Amniotic stem cell (primary cell): ENCODE results near the gene ERFL.
"Not testable (repeated sequence)": the region's sequence is repeated elsewhere in the genome, so short reads cannot be mapped to it uniquely, and the experiment has no call there.

Experiments used
- DNase-seq: peaks from one replicate; lab custom pipeline; 2025; lab: John Stamatoyannopoulos, UW

The ERFL gene

GRCh38 chr19:41926763-41927496, 1.3 kb downstream of the ERFL start:
- no peak for DNase-seq

DNA sequence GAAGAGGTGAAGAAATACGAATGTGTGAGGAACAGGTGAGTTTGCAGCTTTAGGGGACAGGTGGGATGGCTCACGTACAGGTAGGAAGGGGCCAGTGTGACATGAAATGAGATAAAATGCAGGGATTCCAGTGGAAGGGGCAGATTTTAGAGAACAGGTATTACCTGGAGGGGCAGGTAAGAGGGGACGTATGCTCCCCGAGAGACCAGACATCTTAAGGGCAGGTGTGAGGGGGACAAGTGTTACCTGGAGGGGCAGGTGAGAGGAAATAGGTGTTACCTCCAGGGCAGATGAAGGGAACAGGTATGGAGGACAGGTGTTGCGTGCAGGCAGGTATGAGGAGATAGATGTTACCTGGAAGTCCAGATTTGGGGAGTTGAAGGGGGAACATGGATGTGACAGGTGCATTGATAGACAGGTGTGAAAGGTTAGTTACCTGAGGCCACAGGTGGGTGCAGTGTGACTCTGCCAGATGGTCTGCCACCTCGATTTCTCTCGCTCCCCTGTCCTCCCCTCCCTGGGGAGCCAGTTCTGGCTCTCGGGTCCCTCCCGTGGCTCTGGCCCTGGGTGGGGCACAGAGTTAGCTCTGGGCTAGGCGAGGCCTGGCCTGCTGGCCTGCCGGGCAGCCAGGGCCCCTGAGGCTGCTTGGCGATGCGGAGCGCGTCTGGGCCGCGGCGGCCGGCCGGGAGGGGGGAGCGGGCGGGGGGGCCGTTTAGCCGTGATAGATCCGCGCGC, 2.1 kb downstream of the ERFL start:
- DNase-seq, result no peak

GRCh38 chr19:41925208-41926003, 2.8 kb downstream of the ERFL start:
- DNase-seq, result no peak

GRCh38 chr19:41924151-41925145, 3.8 kb downstream of the ERFL start:
- no peak for DNase-seq

DNA sequence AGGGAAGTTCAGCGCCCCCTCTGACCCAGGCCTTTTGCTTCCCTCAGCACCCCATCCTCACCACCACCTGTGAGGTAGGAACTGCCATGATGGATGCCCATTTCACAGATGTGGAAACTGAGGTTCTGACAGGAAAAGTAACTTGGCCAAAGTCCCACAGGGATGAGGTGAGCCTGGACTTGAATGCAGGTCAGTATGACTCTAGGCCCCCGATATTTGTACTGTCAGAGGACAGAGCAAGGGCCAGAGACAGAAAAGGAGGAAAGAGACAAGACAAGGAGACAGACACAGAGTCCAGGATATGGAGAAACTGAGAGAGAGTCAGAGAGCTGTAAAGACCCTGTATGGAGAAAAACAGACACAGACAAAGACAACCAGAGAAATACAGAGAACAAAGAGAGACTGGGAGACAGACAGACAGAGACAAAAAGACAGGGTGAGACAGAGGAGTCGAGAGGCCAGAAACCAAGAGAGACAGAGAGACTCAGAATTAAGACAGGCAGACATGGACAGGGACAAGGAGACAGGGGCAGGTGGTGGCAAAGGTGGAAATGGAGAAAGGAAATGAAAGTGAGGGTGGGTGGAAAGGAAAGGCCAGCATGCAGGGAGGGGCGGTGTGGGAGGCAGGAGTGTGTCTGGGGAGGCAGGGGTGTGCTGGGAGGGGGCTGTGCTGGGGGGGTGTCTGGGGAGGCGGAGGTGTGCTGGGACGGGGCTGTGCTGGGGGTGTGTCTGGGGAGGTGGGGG, 5.0 kb downstream of the ERFL start:
- no peak for DNase-seq

GRCh38 chr19:41922585-41922984, 5.7 kb downstream of the ERFL start:
- DNase-seq, result no peak

DNA sequence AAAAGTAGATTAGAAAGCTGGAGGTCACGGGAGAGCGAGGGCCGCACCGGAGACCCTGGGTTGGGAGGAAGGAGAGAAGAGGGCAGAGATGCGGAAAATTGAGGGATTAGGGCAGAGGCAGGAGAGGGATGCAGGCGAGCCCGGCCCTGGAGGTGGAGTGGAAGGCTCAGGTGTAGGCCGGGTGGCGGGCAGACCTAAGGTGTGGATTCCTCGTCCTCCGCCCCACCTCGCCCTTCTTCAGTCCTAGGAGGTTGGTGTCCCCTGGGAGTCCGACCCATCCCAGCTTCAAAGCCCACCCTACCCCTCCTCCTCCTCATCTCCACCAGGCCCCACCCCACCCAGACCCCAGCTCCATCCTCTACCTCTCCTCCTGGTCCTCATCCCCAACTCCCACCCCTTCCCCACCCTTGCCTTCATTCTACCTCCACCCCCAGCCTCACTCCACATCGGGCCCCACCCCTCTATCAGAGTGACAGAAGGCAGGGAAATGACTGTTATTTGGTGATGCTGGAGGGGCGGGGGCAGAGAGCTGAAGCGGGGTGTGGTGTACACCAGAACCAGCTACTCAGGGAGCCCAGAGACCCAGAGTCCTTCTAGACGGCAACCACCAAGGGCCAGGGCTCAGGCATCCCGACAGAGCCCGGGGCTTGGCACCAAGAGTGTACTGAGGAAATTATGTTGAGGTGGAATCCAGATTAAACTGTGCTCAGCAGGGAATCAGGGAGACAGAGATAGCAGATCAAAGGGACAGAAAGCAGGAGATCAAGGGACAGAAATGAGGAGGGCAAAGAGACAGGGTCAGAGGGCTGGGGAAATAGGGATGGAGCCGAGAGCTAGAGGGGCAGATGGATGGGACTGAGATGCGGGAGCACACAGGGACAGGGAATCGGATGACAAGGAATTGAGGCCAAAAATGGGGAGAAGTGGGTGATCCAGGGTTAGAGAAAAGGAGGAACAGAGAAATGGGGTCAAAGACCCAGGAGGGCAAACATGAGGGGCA, 6.4 kb downstream of the ERFL start:
- no peak for DNase-seq

DNA sequence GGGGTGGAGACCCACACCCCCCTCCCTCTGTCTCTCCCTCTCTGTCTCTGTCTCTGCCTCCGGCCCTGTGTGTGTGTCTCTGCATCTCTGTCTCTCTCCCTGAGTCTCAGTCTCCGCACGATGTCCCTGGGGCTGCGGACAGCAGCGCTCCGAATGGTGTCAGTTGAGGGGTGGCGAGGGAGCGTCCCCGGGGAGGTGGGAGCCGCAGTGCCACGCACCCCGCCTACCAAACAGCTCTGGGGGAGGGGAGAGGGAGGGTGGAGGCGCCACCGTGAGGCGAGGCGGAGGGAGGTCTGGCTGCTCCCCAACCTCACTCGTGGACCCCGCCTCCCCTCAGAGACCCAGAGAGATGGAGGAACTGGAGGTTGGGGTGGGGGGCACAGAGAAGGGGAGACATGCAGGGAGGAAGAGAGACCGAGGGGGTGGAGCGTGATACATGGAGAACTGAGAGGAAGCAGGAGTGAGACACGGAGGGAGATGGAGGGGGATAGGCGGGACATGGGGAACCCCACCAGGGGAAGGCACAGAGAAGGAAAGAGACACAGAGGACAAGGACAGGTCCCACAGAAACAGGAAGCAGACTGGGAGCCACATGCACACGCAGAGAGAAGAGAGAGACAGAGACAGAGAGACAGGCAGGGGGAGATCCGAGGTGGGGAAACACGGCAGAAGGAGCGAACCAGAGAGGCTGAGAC, 7.2 kb downstream of the ERFL start:
- no peak for DNase-seq

GRCh38 chr19:41919948-41920712, 8.1 kb downstream of the ERFL start:
- DNase-seq, result no peak

DNA sequence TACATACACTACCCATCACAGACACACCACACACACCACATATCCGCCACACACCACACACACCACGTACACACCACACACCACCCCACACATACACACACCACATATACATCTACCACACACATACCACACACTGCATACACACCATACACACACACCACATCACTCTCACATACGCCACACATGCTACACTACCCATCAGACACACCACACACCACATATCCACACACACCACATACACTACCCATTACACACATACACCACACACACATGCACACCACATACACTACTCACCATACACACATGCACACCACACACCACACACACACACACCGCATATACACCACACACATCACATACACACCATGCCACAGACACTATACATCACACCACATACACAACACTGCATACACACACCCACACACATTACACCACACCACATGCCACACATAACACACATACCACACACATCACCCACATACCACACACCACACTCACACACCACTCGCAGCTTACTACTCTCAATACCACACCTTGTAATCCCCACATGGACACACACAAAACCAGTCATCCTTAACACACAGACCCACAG, 9.5 kb downstream of the ERFL start:
- DNase-seq, result no peak

GRCh38 chr19:41918095-41918494, 10.2 kb downstream of the ERFL start:
- no peak for DNase-seq

DNA sequence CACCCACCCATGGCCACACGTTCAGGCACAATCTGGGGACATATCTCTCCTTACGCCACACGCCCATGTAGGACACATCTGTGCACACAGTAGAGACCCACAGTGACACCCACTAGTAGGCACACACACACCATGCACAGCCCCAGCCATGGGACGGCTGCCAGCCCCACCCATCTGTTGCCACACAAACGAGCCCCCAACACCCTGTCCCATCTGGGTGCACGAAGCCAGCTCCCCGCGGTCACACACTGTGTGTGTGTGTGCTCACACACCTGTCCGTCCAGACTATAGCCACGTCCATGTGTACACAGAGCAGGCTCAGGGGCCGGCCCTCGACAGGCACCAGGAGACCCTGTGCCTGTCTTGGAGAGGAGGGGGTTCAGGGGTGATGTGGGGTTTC, 10.6 kb downstream of the ERFL start:
- DNase-seq, result no peak

- no peak for DNase-seq
Observed at GRCh38 chr19:41915776-41916414, 12.4 kb downstream of the ERFL start.

DNA sequence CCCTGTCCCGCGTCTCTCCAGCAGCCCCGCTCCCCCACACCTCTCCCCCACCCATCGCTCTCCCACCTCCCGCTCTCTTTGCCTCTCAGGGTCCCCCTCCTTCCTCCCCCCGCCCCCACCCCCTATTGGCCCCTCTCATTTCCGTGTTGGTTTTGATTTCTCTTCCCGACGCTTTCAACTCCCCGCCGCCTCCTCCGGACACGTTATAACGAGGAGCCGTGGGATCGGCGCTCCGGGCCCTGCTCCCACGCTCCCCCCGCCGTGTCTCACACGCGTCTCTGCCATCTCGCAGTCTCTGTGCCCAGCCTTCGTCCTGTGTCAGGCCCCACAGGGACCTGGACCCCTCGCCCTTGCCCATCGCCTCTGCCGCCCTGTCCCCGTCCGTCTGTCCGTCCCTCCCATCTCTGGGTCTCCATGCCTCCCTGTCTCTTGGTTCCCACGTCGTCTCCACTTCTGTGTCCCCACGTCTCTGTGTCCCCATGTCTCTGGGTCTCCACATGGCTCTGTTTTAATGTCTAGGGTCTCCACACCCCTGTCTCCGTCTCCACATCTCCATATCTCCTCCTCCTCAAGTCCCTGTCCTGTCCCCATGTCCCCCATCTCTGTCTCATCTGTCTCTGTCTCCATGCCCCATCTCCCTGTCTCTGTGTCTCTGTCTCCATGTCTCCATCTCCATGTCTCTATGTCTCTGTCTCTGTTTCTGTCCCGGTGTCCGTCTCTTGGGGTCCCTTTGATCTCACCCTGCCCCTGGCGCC, 13.1 kb downstream of the ERFL start:
- no peak for DNase-seq

GRCh38 chr19:41914424-41914834, 13.8 kb downstream of the ERFL start:
- DNase-seq, result not testable (repeated sequence)
